Kidney (tissue), 14 donors: ENCODE data around the gene GSTK1. TPM values are rescaled to one million over a fixed set of nuclear protein-coding genes. Genes with fewer than 3 reads are reported as not detected.
A peak's percentile ranks its signal among the peaks of the same experiment; 100 is the strongest.

Source experiments
- DNase-seq, 5 donors: peaks; one replicate each; pipeline ENCODE4 v3.0.0-alpha.2; 2013 to 2020
- FAIRE-seq: peaks from 2 replicates; lab custom pipeline; 2012; peaks lifted over from hg19 to GRCh38; lab: Jason Lieb, UNC
- H3K27ac ChIP-seq, 2 donors: one replicate each; pipeline ENCODE4 v1.7.0; 2013; ENCODE audit warnings: low read depth in 2 of 2, low read length in 2 of 2, inconsistent platforms in 1 of 2
- H3K27me3 ChIP-seq: one replicate; pipeline ENCODE4 v1.7.1; 2013; ENCODE audit warnings: low read length, inconsistent platforms; ENCODE audit not compliant: control insufficient read depth, insufficient read depth
- H3K36me3 ChIP-seq, 3 donors: one replicate each; pipeline versions ENCODE4 v1.7.0 to v1.7.1; 2013; ENCODE audit warnings: low read length in 3 of 3, control low read depth in 1 of 3, inconsistent platforms in 1 of 3; ENCODE audit not compliant: insufficient read depth in 3 of 3, control insufficient read depth in 2 of 3
- H3K4me1 ChIP-seq, 3 donors: one replicate each; pipeline versions ENCODE4 v1.7.0 to v1.7.1; 2013; ENCODE audit warnings: low read length in 3 of 3, inconsistent platforms in 1 of 3, low read depth in 1 of 3; ENCODE audit not compliant: control insufficient read depth in 2 of 3, insufficient read depth in 2 of 3
- H3K4me3 ChIP-seq, 3 donors: one replicate each; pipeline versions ENCODE4 v1.7.0 to v1.8.1; 2013; ENCODE audit warnings: low read length in 3 of 3, control low read depth in 1 of 3, inconsistent platforms in 1 of 3
- H3K9ac ChIP-seq, 3 donors: one replicate each; pipeline versions ENCODE4 v1.7.0 to v1.7.1; 2013; ENCODE audit warnings: low read length in 3 of 3, control low read depth in 1 of 3, inconsistent platforms in 1 of 3
- H3K9me3 ChIP-seq, 3 donors: one replicate each; pipeline versions ENCODE4 v1.7.0 to v1.7.1; 2013; ENCODE audit warnings: low read length in 3 of 3, control low read depth in 1 of 3, inconsistent platforms in 1 of 3; ENCODE audit not compliant: control insufficient read depth in 2 of 3, insufficient read depth in 1 of 3
- CTCF ChIP-seq: IDR thresholded peaks from 3 replicates; pipeline ENCODE4 v1.5.1; 2012; ENCODE audit warnings: mild to moderate bottlenecking, moderate library complexity, borderline replicate concordance; ENCODE audit not compliant: insufficient read depth; ENCODE audit errors: extremely low read depth
- intact Hi-C: fragments of 100-400 bp; cut with DNase I; formaldehyde crosslinking; loops from one replicate; pipeline ENCODE4 v1.11.1; 2022
- polyA plus RNA-seq: library from polyadenylated mRNA; stranded (reverse); fragments of 350-450 nt; fragmentation: Illumina TruSeq; extraction: RNeasy Lipid Tissue Mini Kit (QIAGEN cat#74804); gene quantifications from one replicate; pipeline ENCODE4 v1.2.3, GENCODE V29; 2014; ENCODE audit warnings: low read depth, low replicate concordance; ENCODE audit not compliant: insufficient read depth
- total RNA-seq: library from RNA; stranded (reverse); fragmentation: NEBNext Ultra II Directional; extraction: Animal tissue kit (Norgen Biotek cat#: 25700); gene quantifications from one replicate; pipeline ENCODE4 v1.2.1, GENCODE V29; 2021
- donor health status: control.
- donor health status: control.
- donor health status: control.
- donor health status: control.
- donor health status: control.
- donor health status: DM: yes; HTN: yes; CAD: no.
- donor health status: Normal renal cell carcinoma (clear cell type).

The GSTK1 gene
- total and polyA plus RNA-seq, 2 donors from 2014 or later, result 176 to 469 TPM

DNA sequence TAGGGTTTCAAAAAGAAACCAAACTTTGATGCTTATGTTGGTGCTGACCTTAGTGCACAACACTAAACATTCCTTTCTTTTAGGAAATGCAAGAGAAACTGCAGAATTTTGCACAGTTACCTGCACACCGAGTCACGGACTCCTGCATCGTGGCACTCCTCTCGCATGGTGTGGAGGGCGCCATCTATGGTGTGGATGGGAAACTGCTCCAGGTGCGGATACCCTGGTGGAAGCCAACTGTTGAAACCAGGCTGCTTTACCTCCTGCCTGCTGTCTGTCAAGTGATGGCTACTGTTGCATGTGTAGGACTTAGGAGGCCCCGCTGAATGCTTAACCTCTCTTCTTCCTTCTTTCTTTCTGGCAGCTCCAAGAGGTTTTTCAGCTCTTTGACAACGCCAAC lies 36.6 kb downstream of the GSTK1 start:
- Histone ChIP-seq H3K4me1 (no peaks in the 10 kb centered on the region), H3K36me3 (peaks cover 27 to 57% (median 35%) of the 10 kb centered on the region in 3 donors), H3K9ac (no peak overlapping the region), H3K27ac (no peak overlapping the region), H3K4me3 (no peak overlapping the region), H3K27me3 (no peaks in the 10 kb centered on the region), H3K9me3 (no peaks in the 10 kb centered on the region)
- TF ChIP-seq CTCF, result peak; percentile 32
- intact Hi-C loops, result loop anchor here (10.0 kb wide), 1 partner anchor 55 kb away; no protein-coding TSS in a partner anchor
- DNase-seq (peak in 1 of 5 donors; percentile 35), FAIRE-seq (no peak)

GRCh38 chr7:143300959-143301935 lies 38.0 kb downstream of the GSTK1 start:
- Histone ChIP-seq H3K4me1 (no peaks in the 10 kb centered on the region), H3K27ac (no peak overlapping the region), H3K9ac (no peak overlapping the region), H3K9me3 (no peaks in the 10 kb centered on the region), H3K36me3 (peaks cover 34 to 60% (median 44%) of the 10 kb centered on the region in 3 donors), H3K27me3 (no peaks in the 10 kb centered on the region), H3K4me3 (no peak overlapping the region)
- no peak for FAIRE-seq
- intact Hi-C loops, result loop anchor here (10.0 kb wide), 1 partner anchor 56 kb away; no protein-coding TSS in a partner anchor
- no peak for DNase-seq
- TF ChIP-seq CTCF, result no peak

GRCh38 chr7:143303733-143304132 lies 40.5 kb downstream of the GSTK1 start:
- no peak for TF ChIP-seq CTCF
- DNase-seq (no peak), FAIRE-seq (no peak)
- intact Hi-C loops, result loop anchor here (10.0 kb wide), 1 partner anchor 59 kb away; no protein-coding TSS in a partner anchor
- Histone ChIP-seq H3K27ac (no peak overlapping the region), H3K9me3 (no peaks in the 10 kb centered on the region), H3K27me3 (no peaks in the 10 kb centered on the region), H3K36me3 (peaks cover 31 to 61% (median 44%) of the 10 kb centered on the region in 3 donors), H3K4me3 (no peak overlapping the region), H3K4me1 (no peaks in the 10 kb centered on the region), H3K9ac (no peak overlapping the region)
